Adipocyte (in vitro differentiated cells): Measurements from ENCODE around the gene ZFP36L2.
A peak's percentile ranks its signal among the peaks of the same experiment; 100 is the strongest.

Experiments used
- DNase-seq: peaks from one replicate; pipeline ENCODE4 v3.0.0-alpha.2; 2015; ENCODE audit warnings: low read depth
- H3K27me3 ChIP-seq: replicated peaks from 2 replicates; pipeline ENCODE4 v1.7.0; 2013; ENCODE audit warnings: mild to moderate bottlenecking, low read length, moderate library complexity; ENCODE audit not compliant: control insufficient read depth, insufficient read depth
- H3K36me3 ChIP-seq: 2 replicates; pipeline ENCODE4 v1.7.0; 2013; ENCODE audit warnings: low read length, mild to moderate bottlenecking, moderate library complexity; ENCODE audit not compliant: control insufficient read depth, insufficient read depth, severe bottlenecking
- H3K4me1 ChIP-seq: 2 replicates; pipeline ENCODE4 v1.7.0; 2013; ENCODE audit warnings: mild to moderate bottlenecking, low read length, moderate library complexity; ENCODE audit not compliant: control insufficient read depth, insufficient read depth
- H3K4me3 ChIP-seq: 2 replicates; pipeline ENCODE4 v1.7.0; 2013; ENCODE audit warnings: mild to moderate bottlenecking, low read length, moderate library complexity
- H3K9ac ChIP-seq: 2 replicates; pipeline ENCODE4 v1.7.0; 2013; ENCODE audit warnings: mild to moderate bottlenecking, low read length, moderate library complexity
- H3K9me3 ChIP-seq: 2 replicates; pipeline ENCODE4 v1.7.0; 2013; ENCODE audit warnings: mild to moderate bottlenecking, low read length, moderate library complexity; ENCODE audit not compliant: control insufficient read depth

The ZFP36L2 gene

GRCh38 chr2:43266711-43267111 lies 40.3 kb upstream of the ZFP36L2 start:
- DNase-seq = no peak
- H3K9me3 ChIP-seq = no peaks in the 10 kb centered on the region
- no peaks in the 10 kb centered on the region for H3K36me3 ChIP-seq
- no peaks in the 10 kb centered on the region for H3K27me3 ChIP-seq
- H3K4me3 ChIP-seq = no peak overlapping the region
- H3K4me1 ChIP-seq = peaks cover 55% of the 10 kb centered on the region
- no peak overlapping the region for H3K9ac ChIP-seq

- peak overlapping the region; percentile 59 for H3K9ac ChIP-seq
- no peaks in the 10 kb centered on the region for H3K9me3 ChIP-seq
- H3K36me3 ChIP-seq = no peaks in the 10 kb centered on the region
- peak overlapping the region; percentile 30 for H3K4me3 ChIP-seq
- H3K27me3 ChIP-seq = no peaks in the 10 kb centered on the region
- peaks cover 53% of the 10 kb centered on the region for H3K4me1 ChIP-seq
- peak; percentile 32 for DNase-seq
These were observed 39.0 kb upstream of the ZFP36L2 start for GRCh38 chr2:43265421-43265820.

- Histone ChIP-seq H3K27me3 (no peaks in the 10 kb centered on the region), H3K36me3 (no peaks in the 10 kb centered on the region), H3K4me3 (peak overlapping the region; percentile 46), H3K9me3 (no peaks in the 10 kb centered on the region), H3K4me1 (peaks cover 48% of the 10 kb centered on the region), H3K9ac (peak overlapping the region; percentile 59)
- DNase-seq = peak; percentile 50
These were observed 38.6 kb upstream of the ZFP36L2 start for GRCh38 chr2:43265001-43265400.

- H3K9ac ChIP-seq = no peak overlapping the region
These were observed 36.5 kb upstream of the ZFP36L2 start for GRCh38 chr2:43262951-43263350.

GRCh38 chr2:43262239-43262638 lies 35.8 kb upstream of the ZFP36L2 start:
- no peak overlapping the region for H3K9ac ChIP-seq
- no peaks in the 10 kb centered on the region for H3K27me3 ChIP-seq
- no peak for DNase-seq

More at GRCh38 chr2:43262951-43263350, 36.5 kb upstream of the ZFP36L2 start:
- Histone ChIP-seq H3K27me3 (no peaks in the 10 kb centered on the region), H3K4me1 (peaks cover 28% of the 10 kb centered on the region), H3K9me3 (no peaks in the 10 kb centered on the region), H3K36me3 (no peaks in the 10 kb centered on the region), H3K4me3 (no peak overlapping the region)
- DNase-seq = no peak

GRCh38 chr2:43259512-43259911 lies 33.1 kb upstream of the ZFP36L2 start:
- no peaks in the 10 kb centered on the region for H3K9me3 ChIP-seq
- no peak for DNase-seq
- H3K9ac ChIP-seq = no peak overlapping the region
- H3K4me3 ChIP-seq = no peak overlapping the region
- H3K4me1 ChIP-seq = peaks cover 9% of the 10 kb centered on the region
- peaks cover 11% of the 10 kb centered on the region for H3K36me3 ChIP-seq
- H3K27me3 ChIP-seq = no peaks in the 10 kb centered on the region

More at GRCh38 chr2:43262239-43262638, 35.8 kb upstream of the ZFP36L2 start:
- Histone ChIP-seq H3K4me3 (no peak overlapping the region), H3K9me3 (no peaks in the 10 kb centered on the region), H3K4me1 (peaks cover 25% of the 10 kb centered on the region), H3K36me3 (peaks cover 1% of the 10 kb centered on the region)

- H3K4me1 ChIP-seq = peaks cover under 1% of the 10 kb centered on the region
These were observed 32.2 kb upstream of the ZFP36L2 start for GRCh38 chr2:43258547-43259156.

GRCh38 chr2:43255296-43255910 lies 29.0 kb upstream of the ZFP36L2 start:
- Histone ChIP-seq H3K36me3 (peaks cover 11% of the 10 kb centered on the region), H3K9ac (no peak overlapping the region), H3K27me3 (no peaks in the 10 kb centered on the region), H3K4me3 (no peak overlapping the region), H3K9me3 (no peaks in the 10 kb centered on the region), H3K4me1 (peaks cover 13% of the 10 kb centered on the region)
- DNase-seq = no peak

More at GRCh38 chr2:43258547-43259156, 32.2 kb upstream of the ZFP36L2 start:
- H3K9ac ChIP-seq = no peak overlapping the region
- H3K27me3 ChIP-seq = no peaks in the 10 kb centered on the region
- H3K36me3 ChIP-seq = peaks cover 11% of the 10 kb centered on the region
- H3K9me3 ChIP-seq = no peaks in the 10 kb centered on the region
- no peak for DNase-seq
- H3K4me3 ChIP-seq = no peak overlapping the region

- no peak overlapping the region for H3K9ac ChIP-seq
- H3K36me3 ChIP-seq = peaks cover 11% of the 10 kb centered on the region
- H3K4me3 ChIP-seq = no peak overlapping the region
- H3K9me3 ChIP-seq = no peaks in the 10 kb centered on the region
- H3K4me1 ChIP-seq = peaks cover 13% of the 10 kb centered on the region
- DNase-seq = no peak
- no peaks in the 10 kb centered on the region for H3K27me3 ChIP-seq
These were observed 27.9 kb upstream of the ZFP36L2 start for GRCh38 chr2:43254331-43254730.

- Histone ChIP-seq H3K4me3 (no peak overlapping the region), H3K4me1 (peaks cover 17% of the 10 kb centered on the region), H3K9ac (peak overlapping the region; percentile 69), H3K27me3 (no peaks in the 10 kb centered on the region), H3K9me3 (no peaks in the 10 kb centered on the region), H3K36me3 (peaks cover 3% of the 10 kb centered on the region)
- DNase-seq = peak; percentile 91
These were observed 24.8 kb upstream of the ZFP36L2 start for GRCh38 chr2:43251171-43251731.

GRCh38 chr2:43250015-43250414 lies 23.6 kb upstream of the ZFP36L2 start:
- no peak overlapping the region for H3K4me3 ChIP-seq
- no peaks in the 10 kb centered on the region for H3K27me3 ChIP-seq
- H3K36me3 ChIP-seq = no peaks in the 10 kb centered on the region
- H3K4me1 ChIP-seq = peaks cover 17% of the 10 kb centered on the region
- no peak for DNase-seq
- H3K9me3 ChIP-seq = no peaks in the 10 kb centered on the region
- H3K9ac ChIP-seq = no peak overlapping the region
